Fibroblast of skin of left quadriceps (primary cell): Measurements from ENCODE around the gene CABS1.

Source experiments
- DNase-seq, 2 experiments: peaks; one replicate each; pipeline ENCODE4 v3.0.0-alpha.2; 2013; ENCODE audit warnings: low read depth in 2 of 2

The CABS1 gene

DNA sequence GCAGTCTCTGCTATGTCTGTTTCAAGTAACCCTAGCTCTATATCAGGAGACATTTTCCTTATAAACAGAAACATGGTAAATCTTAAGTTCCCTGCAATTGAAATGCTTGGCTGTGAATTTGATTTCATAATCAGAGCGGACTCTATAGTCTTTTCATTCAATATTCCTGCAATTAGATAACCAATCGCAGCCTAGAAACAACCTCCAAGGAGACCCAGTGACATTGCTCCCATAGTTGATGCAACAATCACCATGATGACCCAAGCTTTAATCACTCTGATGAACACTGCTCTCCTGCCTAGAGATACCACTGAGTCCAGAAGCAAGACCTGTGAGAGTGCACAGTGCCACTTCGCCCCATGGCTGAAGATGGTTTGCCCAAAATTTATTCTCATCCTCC lies at the start of gene CABS1:
TSS of gene CABS1 (plus strand) at position 301 of the 400 bp plus-strand sequence. CDS start at position 360, 59 bp downstream.
- DNase-seq: no peak

GRCh38 chr4:70288651-70289050 lies 46.1 kb upstream of the CABS1 start:
- no peak for DNase-seq

- DNase-seq: no peak
Measured at GRCh38 chr4:70291341-70291740, 43.4 kb upstream of the CABS1 start.

GRCh38 chr4:70297576-70297975 lies 37.2 kb upstream of the CABS1 start:
- DNase-seq: no peak

DNA sequence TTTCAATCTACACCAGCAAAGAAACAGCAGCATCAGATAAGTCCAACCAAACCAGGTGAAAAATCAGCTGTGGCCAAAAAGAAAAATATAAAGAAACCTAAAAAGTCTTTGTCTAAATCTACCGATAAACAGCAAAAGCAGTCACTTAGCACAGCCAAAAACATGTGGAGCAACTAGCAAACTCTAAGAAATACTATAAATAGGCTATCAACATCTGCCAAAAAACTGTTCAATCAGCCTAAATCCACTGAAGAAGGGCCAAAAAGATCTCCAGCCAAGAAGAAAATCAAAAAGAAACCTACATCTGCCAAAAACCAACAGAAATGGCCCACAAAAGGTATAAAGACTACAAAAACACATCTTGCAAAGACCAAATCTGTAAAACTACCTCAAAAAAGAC lies 36.7 kb upstream of the CABS1 start:
- DNase-seq: no peak

GRCh38 chr4:70299643-70300042 lies 35.1 kb upstream of the CABS1 start:
- DNase-seq: no peak

DNA sequence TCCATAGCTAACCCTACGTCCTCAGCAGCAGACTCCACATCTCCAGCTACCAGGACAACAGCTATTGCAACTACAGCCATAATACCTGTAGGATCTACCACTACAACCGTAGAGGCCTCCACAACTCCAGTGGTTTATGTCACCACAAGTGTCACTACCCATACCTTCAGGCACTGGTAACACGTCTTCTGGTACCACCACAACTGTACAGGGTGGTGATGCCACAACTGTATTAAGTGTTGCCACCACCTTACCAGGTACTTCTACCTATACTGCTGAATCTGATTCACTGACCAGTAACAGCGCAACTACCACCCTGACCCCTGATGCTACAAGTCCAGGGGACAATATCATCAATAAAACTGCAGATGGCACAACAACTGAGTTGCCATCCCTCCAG lies 34.6 kb upstream of the CABS1 start:
- DNase-seq: no peak

- DNase-seq: no peak
Measured at GRCh38 chr4:70303090-70303489, 31.7 kb upstream of the CABS1 start.

DNA sequence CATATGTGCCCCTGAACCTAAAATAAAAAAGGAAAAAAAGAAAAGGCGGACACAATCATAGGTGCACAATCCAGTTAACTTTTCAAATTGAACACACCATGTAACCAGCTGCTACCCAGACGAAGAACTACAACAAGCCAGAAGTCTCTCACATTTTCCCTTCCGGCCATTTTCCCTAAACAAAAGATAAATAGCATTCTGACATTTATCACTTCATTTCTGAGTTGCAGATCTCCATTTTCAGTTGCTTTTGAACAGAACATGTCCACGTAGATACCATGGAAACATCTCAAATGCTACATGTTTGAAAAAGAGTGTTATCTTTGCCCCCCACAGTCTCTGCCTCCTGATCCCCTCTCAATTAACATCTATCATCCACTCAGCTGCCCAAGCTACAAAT lies 29.2 kb upstream of the CABS1 start:
- DNase-seq: no peak

DNA sequence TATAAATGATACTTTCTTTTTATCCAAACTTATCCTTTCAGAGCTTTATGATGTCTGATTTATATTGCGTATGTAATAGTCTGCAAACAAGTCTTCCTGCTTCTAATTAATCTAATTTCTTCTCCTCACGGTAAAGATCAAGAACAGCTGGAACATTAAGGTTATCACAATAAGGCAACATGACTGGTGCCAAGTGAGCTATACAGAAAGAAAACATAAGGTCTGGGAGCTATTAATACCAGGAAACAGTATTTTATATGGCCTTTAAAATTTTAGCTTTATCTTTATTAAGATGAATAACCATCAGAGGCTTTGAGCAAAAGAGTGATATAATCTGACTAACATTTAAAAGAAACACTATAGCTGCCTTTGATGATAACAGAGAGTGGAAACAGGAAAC lies 28.7 kb upstream of the CABS1 start:
- no peak for DNase-seq

GRCh38 chr4:70313736-70314135 lies 21.0 kb upstream of the CABS1 start:
- no peak for DNase-seq

DNA sequence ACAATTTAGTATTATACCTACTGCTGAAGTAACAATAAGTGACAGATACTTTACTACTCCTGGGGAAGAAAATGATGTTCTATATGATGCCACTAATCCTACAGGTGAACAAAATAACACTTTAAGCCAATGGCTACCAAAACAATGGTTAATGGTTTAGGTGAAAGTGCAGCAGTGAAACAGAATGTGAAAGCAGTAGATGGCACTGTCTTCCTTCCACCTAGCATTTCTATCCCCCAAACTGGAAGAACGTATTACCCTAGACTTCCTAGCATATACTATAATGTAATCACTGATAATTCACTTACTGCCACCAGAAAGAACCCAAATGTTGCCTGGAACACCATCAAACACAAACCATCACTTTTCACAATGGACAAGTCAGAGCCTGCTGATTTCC lies 18.9 kb upstream of the CABS1 start:
- DNase-seq: no peak

DNA sequence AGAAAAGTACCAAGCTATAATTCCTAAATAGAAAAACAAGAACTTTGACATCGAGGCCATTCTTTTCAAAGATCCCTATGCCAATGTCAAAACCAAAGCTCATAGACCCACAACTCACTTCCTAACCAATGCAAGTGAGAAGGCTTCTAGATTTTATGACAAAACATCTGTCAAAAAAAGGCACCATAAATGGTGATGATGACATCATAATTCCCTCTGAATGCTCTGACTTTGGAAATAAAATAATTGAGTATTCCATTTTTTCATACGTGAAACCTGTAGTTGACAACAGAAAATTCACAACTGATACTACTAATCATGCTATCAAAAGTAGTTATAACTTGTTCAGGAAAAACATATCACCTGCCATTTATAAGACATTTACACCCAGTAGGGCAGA lies 8.7 kb upstream of the CABS1 start:
- no peak for DNase-seq

- DNase-seq: no peak
Measured at GRCh38 chr4:70336043-70336442, 1.3 kb downstream of the CABS1 start.

DNA sequence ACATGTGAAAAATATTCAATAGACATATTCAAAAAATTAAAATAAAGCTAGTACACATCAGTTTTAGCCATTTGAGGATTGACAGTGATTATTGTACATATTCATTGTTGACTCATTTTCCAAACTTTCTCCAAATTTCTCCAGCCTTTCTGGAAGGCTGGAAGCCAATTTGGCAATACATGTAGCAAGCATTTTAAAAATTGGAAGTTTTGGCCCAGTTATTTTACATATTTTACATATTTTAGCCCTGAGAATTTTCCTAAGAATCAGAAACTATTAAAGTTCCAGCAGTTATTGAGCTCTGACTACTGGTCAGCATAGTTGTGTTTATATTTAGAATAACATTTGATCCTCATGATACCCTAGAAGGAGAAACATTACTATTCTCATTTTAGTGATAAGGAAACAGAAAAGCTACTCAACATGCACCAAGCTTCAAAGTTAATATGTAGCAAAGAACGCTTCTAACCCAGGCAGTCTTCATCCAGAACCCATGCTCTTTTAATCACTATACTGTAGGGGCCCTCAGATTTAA lies 3.2 kb downstream of the CABS1 start:
- no peak for DNase-seq

DNA sequence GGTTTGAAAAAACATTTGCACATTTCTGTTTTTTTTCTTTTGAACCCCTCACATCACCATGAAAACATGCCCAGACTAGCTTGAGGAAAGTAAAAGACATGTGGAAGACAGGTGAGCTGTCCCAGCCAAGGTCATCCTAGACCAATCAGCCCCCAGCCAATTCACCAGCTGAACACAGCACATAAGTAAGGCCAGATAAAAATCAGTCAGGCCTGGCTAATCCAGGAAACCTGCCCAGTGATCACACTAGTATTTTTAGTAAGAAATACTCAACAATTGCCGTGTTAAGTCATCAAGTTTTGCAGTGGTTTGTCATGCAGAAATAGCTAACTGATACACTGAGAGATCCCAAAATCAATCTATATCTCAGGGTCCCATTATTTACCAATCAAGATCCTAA lies 21.4 kb downstream of the CABS1 start:
- DNase-seq: no peak

GRCh38 chr4:70359115-70359661 lies 24.4 kb downstream of the CABS1 start:
- no peak for DNase-seq

GRCh38 chr4:70360460-70360859 lies 25.7 kb downstream of the CABS1 start, which contains the start of gene SMR3A:
Gene SMR3A (plus strand): TSS chr4:70360760. CDS start chr4:70362116, 1,356 bp downstream.
- DNase-seq: no peak

- DNase-seq: no peak
Measured at GRCh38 chr4:70364002-70364401, 29.2 kb downstream of the CABS1 start.

GRCh38 chr4:70365479-70365878 lies 30.7 kb downstream of the CABS1 start:
- no peak for DNase-seq

- DNase-seq: no peak
Measured at GRCh38 chr4:70367813-70368212, 33.0 kb downstream of the CABS1 start.

DNA sequence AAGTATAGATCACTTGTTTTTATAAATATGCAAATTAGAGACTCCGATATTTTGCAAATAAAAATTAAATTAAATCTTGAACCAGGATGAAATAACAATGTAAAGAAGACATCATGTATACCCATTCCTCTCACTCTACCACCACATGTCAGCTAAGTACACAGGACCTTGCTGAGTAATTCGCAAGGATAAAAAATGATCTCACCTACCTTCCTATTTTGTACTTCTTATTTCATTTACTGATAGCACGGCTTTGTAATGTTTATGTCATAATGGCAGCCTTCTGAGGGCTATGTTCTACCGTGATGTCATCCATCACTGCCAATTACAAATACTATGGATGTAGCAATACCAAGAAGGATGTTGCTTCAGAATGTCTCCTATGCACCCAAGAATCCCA lies 37.2 kb downstream of the CABS1 start:
- DNase-seq: no peak

DNA sequence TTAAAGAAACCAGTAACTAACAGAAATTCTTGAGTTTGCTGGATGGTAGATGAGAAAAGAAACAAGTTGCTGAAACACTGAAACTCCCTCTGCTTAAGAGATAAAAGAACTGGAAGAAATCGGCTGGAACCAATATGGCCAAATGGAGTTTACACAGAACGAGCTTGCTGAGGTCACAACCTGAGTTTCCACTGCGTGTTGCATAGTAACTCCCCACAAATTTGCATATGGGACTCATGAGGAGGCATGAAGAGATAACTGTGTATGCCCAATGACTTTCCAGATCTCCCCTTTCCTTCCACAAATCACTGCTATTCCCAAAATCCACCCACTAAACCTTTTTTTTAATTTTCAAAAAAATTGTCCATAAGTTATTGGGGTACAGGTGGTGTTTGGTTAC lies 38.0 kb downstream of the CABS1 start:
- DNase-seq: no peak

DNA sequence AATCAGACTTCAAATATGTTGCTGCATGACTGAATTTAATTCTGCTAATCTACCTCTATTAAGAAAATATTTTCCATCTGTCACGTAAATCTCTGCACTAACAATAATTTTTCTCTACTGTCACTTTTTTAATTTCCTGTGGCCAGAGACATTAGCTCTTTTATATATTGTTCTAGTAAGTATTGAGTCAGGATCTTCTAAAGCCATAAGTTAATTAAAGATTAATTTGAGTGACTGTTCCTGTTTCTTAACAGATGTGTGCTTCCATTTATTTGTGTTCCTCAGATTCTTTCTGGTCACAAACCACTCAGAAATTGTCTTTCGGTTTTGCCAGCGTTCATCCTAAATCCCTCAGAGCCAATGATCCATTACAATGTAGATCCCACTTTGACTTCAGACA lies 45.8 kb downstream of the CABS1 start:
- no peak for DNase-seq
